ENCODE measurements around the gene ADGRL3. TPM values are rescaled to one million over a fixed set of nuclear protein-coding genes. Genes with fewer than 3 reads are reported as not detected.
"Not testable (repeated sequence)": the region's sequence is repeated elsewhere in the genome, so short reads cannot be mapped to it uniquely, and the experiment has no call there.

ADGRL3 gene
- total and polyA plus RNA-seq, 2 donors (not counting 1 experiment from before 2014, with no cell fraction given), result under 0.01 to 0.05 TPM

- H3K27me3 ChIP-seq (ENCODE audit: control insufficient read depth, insufficient read depth, low read length), result no peaks in the 10 kb centered on the region
- H3K4me2 ChIP-seq (ENCODE audit: extremely low read depth, insufficient read depth, low read length), result no peak overlapping the region
- no peak overlapping the region for H2AFZ ChIP-seq (ENCODE audit: low read length)
- H3K4me1 ChIP-seq (ENCODE audit: control insufficient read depth, extremely low read depth, insufficient read depth, low read length), result no peaks in the 10 kb centered on the region
- H3K4me3 ChIP-seq (replicated peaks in 1 of 4; ENCODE audit: control extremely low read depth in 1 of 4, insufficient read depth in 1 of 4, low read depth in 3 of 4, low read length in 4 of 4), result no peak overlapping the region
- H4K20me1 ChIP-seq (ENCODE audit: control insufficient read depth, extremely low read depth, insufficient read depth, low read length), result no peaks in the 10 kb centered on the region
- DNase-seq (ENCODE audit: low read depth in 2 of 2), result no peak
- H3K9me3 ChIP-seq (ENCODE audit: control insufficient read depth, insufficient read depth, low read depth, low read length), result no peaks in the 10 kb centered on the region
- no peak for TF ChIP-seq EZH2 (IDR thresholded peaks at IDR 0.05; ENCODE audit: low read length, missing control alignments)
- no peak for TF ChIP-seq CTCF (conservative IDR thresholded peaks at IDR 0.05 in 1 of 2, IDR thresholded peaks at IDR 0.05 in 1 of 2; ENCODE audit: low read depth in 1 of 2, low read length in 2 of 2)
- no peaks in the 10 kb centered on the region for H3K36me3 ChIP-seq (ENCODE audit: control insufficient read depth, insufficient read depth, low read length)
- H3K79me2 ChIP-seq (ENCODE audit: control insufficient read depth, insufficient read depth, low read length), result no peaks in the 10 kb centered on the region
- no peak overlapping the region for H3K27ac ChIP-seq (ENCODE audit: insufficient read depth, low read length)
- no peak overlapping the region for H3K9ac ChIP-seq (ENCODE audit: insufficient read depth, low read length)
Observed at GRCh38 chr4:61959087-61959486, 759.0 kb downstream of the ADGRL3 start.

GRCh38 chr4:61984260-61984909, 784.3 kb downstream of the ADGRL3 start:
- Histone ChIP-seq H3K4me3 (replicated peaks in 1 of 4; ENCODE audit: control extremely low read depth in 1 of 4, insufficient read depth in 1 of 4, low read depth in 3 of 4, low read length in 4 of 4) (no peak overlapping the region), H3K79me2 (ENCODE audit: control insufficient read depth, insufficient read depth, low read length) (no peaks in the 10 kb centered on the region)

GRCh38 chr4:61985426-61985825, 785.3 kb downstream of the ADGRL3 start:
- no peak overlapping the region for H3K27ac ChIP-seq (ENCODE audit: insufficient read depth, low read length)

More at GRCh38 chr4:61984260-61984909, 784.3 kb downstream of the ADGRL3 start:
- DNase-seq (ENCODE audit: low read depth in 2 of 2), result no peak
- Histone ChIP-seq H3K9me3 (ENCODE audit: control insufficient read depth, insufficient read depth, low read depth, low read length) (no peaks in the 10 kb centered on the region), H3K9ac (ENCODE audit: insufficient read depth, low read length) (no peak overlapping the region), H3K27ac (ENCODE audit: insufficient read depth, low read length) (no peak overlapping the region), H3K27me3 (ENCODE audit: control insufficient read depth, insufficient read depth, low read length) (no peaks in the 10 kb centered on the region), H3K4me1 (ENCODE audit: control insufficient read depth, extremely low read depth, insufficient read depth, low read length) (no peaks in the 10 kb centered on the region), H4K20me1 (ENCODE audit: control insufficient read depth, extremely low read depth, insufficient read depth, low read length) (no peaks in the 10 kb centered on the region), H3K36me3 (ENCODE audit: control insufficient read depth, insufficient read depth, low read length) (no peaks in the 10 kb centered on the region), H3K4me2 (ENCODE audit: extremely low read depth, insufficient read depth, low read length) (no peak overlapping the region), H2AFZ (ENCODE audit: low read length) (no peak overlapping the region)
- TF ChIP-seq CTCF (conservative IDR thresholded peaks at IDR 0.05 in 1 of 2, IDR thresholded peaks at IDR 0.05 in 1 of 2; ENCODE audit: low read depth in 1 of 2, low read length in 2 of 2) (no peak), EZH2 (IDR thresholded peaks at IDR 0.05; ENCODE audit: low read length, missing control alignments) (no peak)

GRCh38 chr4:61986929-61987328, 786.8 kb downstream of the ADGRL3 start:
- H3K4me1 ChIP-seq (ENCODE audit: control insufficient read depth, extremely low read depth, insufficient read depth, low read length); H3K4me2 ChIP-seq (ENCODE audit: extremely low read depth, insufficient read depth, low read length); H3K27ac ChIP-seq (ENCODE audit: insufficient read depth, low read length); H2AFZ ChIP-seq (ENCODE audit: low read length); H3K9me3 ChIP-seq (ENCODE audit: control insufficient read depth, insufficient read depth, low read depth, low read length); H3K9ac ChIP-seq (ENCODE audit: insufficient read depth, low read length); H3K4me3 ChIP-seq (replicated peaks in 1 of 4; ENCODE audit: control extremely low read depth in 1 of 4, insufficient read depth in 1 of 4, low read depth in 3 of 4, low read length in 4 of 4); H3K79me2 ChIP-seq (ENCODE audit: control insufficient read depth, insufficient read depth, low read length); H4K20me1 ChIP-seq (ENCODE audit: control insufficient read depth, extremely low read depth, insufficient read depth, low read length); H3K27me3 ChIP-seq (ENCODE audit: control insufficient read depth, insufficient read depth, low read length); DNase-seq (ENCODE audit: low read depth in 2 of 2); H3K36me3 ChIP-seq (ENCODE audit: control insufficient read depth, insufficient read depth, low read length): not testable (repeated sequence)

More at GRCh38 chr4:61985426-61985825, 785.3 kb downstream of the ADGRL3 start:
- no peaks in the 10 kb centered on the region for H3K27me3 ChIP-seq (ENCODE audit: control insufficient read depth, insufficient read depth, low read length)
- H2AFZ ChIP-seq (ENCODE audit: low read length), result no peak overlapping the region
- no peaks in the 10 kb centered on the region for H3K79me2 ChIP-seq (ENCODE audit: control insufficient read depth, insufficient read depth, low read length)
- H4K20me1 ChIP-seq (ENCODE audit: control insufficient read depth, extremely low read depth, insufficient read depth, low read length), result no peaks in the 10 kb centered on the region
- no peak for DNase-seq (ENCODE audit: low read depth in 2 of 2)
- no peaks in the 10 kb centered on the region for H3K4me1 ChIP-seq (ENCODE audit: control insufficient read depth, extremely low read depth, insufficient read depth, low read length)
- no peaks in the 10 kb centered on the region for H3K9me3 ChIP-seq (ENCODE audit: control insufficient read depth, insufficient read depth, low read depth, low read length)
- TF ChIP-seq CTCF (conservative IDR thresholded peaks at IDR 0.05 in 1 of 2, IDR thresholded peaks at IDR 0.05 in 1 of 2; ENCODE audit: low read depth in 1 of 2, low read length in 2 of 2) (no peak), EZH2 (IDR thresholded peaks at IDR 0.05; ENCODE audit: low read length, missing control alignments) (no peak)
- H3K36me3 ChIP-seq (ENCODE audit: control insufficient read depth, insufficient read depth, low read length), result no peaks in the 10 kb centered on the region
- no peak overlapping the region for H3K9ac ChIP-seq (ENCODE audit: insufficient read depth, low read length)
- no peak overlapping the region for H3K4me2 ChIP-seq (ENCODE audit: extremely low read depth, insufficient read depth, low read length)
- H3K4me3 ChIP-seq (replicated peaks in 1 of 4; ENCODE audit: control extremely low read depth in 1 of 4, insufficient read depth in 1 of 4, low read depth in 3 of 4, low read length in 4 of 4), result no peak overlapping the region
